Amygdala (tissue), 56 donors: ENCODE measurements around the gene LRP2BP.

Experiments
- DNase-seq, 56 donors: peaks; one replicate each; lab custom pipeline; 2025; lab: John Stamatoyannopoulos, UW

The LRP2BP gene

GRCh38 chr4:185395238-185395955 lies at the start of gene LRP2BP:
LRP2BP (minus strand) TSS chr4:185395924; CDS start chr4:185378186, 17,738 bp downstream.
- DNase-seq: peak in 1 of 56 donors; percentile 50

- DNase-seq: no peak
Observed at GRCh38 chr4:185445209-185445608, 49.5 kb upstream of the LRP2BP start.

GRCh38 chr4:185441479-185441878 lies 45.8 kb upstream of the LRP2BP start:
- DNase-seq: no peak

GRCh38 chr4:185437809-185438208 lies 42.1 kb upstream of the LRP2BP start:
- DNase-seq: no peak

- no peak for DNase-seq
Observed at GRCh38 chr4:185435466-185435865, 39.7 kb upstream of the LRP2BP start.

GRCh38 chr4:185429660-185430059 lies 33.9 kb upstream of the LRP2BP start:
- DNase-seq: no peak

- DNase-seq: no peak
Observed at GRCh38 chr4:185426960-185427688, 31.4 kb upstream of the LRP2BP start.

GRCh38 chr4:185425647-185426352 lies 30.1 kb upstream of the LRP2BP start, which contains the start of gene UFSP2:
UFSP2 (minus strand) TSS chr4:185425964; CDS start chr4:185425868, 96 bp downstream.
- DNase-seq: peak; percentile 41 to 95 (median 84)

- peak in 8 of 56 donors; percentile 29 to 57 (median 37) for DNase-seq
Observed at GRCh38 chr4:185424905-185425646, 29.4 kb upstream of the LRP2BP start.

GRCh38 chr4:185421366-185422124 lies 25.8 kb upstream of the LRP2BP start:
- DNase-seq: no peak

GRCh38 chr4:185416955-185417354 lies 21.2 kb upstream of the LRP2BP start:
- DNase-seq: no peak

- no peak for DNase-seq
Observed at GRCh38 chr4:185412412-185412811, 16.7 kb upstream of the LRP2BP start.

- no peak for DNase-seq
Observed at GRCh38 chr4:185411849-185412248, 16.1 kb upstream of the LRP2BP start.

- no peak for DNase-seq
Observed at GRCh38 chr4:185408432-185408831, 12.7 kb upstream of the LRP2BP start.

GRCh38 chr4:185405296-185405999 lies 9.7 kb upstream of the LRP2BP start:
- no peak for DNase-seq

- DNase-seq: no peak
Observed at GRCh38 chr4:185404031-185404430, 8.3 kb upstream of the LRP2BP start.

- DNase-seq: peak in 3 of 56 donors; percentile 7 to 9 (median 8)
Observed at GRCh38 chr4:185399466-185399865, 3.7 kb upstream of the LRP2BP start.

GRCh38 chr4:185398618-185399017 lies 2.9 kb upstream of the LRP2BP start:
- DNase-seq: no peak
